Glomerular visceral epithelial cell (primary cell): ENCODE results near the gene DCX.
A peak's percentile ranks its signal among the peaks of the same experiment; 100 is the strongest.
"Not testable (repeated sequence)": the region's sequence is repeated elsewhere in the genome, so short reads cannot be mapped to it uniquely, and the experiment has no call there.

Experiments
- DNase-seq: peaks from one replicate; pipeline ENCODE4 v3.0.0-alpha.2; 2016; ENCODE audit errors: extremely low spot score

DCX gene

DNA sequence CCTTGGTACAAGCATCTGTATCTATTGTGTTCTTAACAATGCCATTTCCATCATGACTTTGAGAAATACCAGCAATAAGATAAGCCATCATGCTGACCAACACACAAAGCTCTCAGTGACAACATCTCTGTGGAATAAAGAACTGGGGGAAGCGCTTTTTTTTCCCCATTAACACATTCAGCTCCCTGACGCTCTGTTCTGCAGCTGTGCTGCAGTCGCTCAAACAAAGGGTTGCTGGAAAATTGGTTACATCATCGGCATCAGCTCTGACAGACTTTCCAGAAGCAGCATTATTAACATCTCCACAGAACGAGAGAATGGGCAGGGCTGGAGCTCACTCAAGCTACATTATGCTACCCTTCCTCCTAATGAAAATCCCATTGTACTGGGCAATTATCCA is 39.9 kb downstream of the DCX start:
- no peak for DNase-seq

DNA sequence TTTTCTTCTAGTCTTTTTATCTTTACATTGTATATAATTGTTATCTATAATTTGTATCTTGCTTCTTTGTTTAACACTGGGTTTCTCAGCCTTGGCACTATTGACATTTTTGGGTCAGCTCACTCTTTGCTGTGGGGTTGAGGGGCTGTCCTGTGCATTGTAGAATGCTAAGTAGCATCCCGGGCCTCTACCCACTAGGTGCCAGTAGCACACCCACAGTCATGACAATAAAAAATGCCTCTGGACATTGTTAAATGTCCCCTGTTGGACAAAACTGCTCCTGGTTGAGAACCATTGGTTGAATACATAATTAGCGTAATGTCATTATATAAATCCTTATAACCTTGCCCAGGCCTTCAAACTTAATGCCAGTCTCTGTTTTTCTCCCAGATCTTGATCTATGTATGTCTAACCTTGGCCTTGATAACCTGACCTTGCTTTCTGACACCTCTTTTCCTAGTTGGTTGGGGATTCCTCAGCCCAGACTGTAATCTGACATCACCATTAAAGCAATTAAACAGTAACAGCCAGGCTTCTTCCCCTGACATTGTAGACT is 46.1 kb downstream of the DCX start:
- DNase-seq, result no peak

DNA sequence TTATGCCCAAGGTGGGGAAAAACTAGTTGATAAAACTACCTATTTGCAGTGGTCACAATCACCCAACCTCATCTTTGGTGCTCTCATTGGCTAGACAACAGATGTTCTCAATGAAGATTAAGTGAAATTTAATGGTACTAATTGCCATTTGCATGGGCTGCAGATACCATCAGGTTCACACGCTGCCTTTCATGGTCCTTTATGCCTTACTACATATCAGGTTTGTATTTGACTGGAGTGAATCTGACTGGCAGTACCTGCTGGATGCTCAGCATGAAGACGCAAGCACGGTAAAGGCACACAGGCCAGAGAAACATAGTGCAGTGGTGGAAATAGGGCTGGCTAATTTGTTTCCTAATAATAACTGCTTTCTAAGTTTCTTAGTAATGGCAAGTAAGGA is 48.3 kb downstream of the DCX start:
- DNase-seq, result no peak

DNA sequence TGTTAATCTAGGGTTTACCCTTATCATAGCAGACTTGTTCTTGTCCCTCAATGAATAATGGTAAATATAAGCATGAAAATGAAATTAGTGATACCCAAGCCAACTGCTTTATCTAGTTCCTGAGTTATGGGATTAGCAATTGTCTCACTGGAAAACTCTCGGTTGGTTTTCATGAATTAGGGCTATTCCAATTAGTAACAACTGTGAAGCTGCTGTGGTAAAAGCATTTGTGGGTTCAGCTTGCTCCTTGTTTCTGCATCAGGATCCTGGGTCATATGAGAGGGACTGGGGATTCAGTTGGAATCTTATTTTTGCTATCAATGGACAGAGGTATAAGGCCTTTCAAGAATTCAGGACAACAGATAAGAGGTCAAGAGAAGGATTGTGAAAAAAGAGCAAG is 50.2 kb downstream of the DCX start:
- DNase-seq, result no peak

DNA sequence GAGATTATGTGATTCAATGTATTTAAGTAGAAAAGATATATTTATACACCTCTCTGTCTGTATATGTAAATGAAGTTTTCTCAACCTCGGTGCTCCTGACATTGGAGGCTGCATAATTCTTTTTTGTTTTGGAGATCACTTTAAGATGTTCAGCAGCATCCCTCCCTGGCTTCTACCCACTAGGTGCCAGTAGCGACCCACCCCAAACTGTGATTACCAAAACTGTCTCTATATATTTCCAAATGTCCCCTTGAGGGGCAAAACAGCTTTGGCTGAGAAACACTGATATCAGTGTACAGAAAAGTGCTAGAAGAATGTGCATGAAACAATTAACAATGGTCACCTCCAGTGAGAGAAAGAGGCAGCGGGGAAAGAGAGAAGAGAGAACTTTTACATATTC is 51.2 kb downstream of the DCX start:
- no peak for DNase-seq

DNA sequence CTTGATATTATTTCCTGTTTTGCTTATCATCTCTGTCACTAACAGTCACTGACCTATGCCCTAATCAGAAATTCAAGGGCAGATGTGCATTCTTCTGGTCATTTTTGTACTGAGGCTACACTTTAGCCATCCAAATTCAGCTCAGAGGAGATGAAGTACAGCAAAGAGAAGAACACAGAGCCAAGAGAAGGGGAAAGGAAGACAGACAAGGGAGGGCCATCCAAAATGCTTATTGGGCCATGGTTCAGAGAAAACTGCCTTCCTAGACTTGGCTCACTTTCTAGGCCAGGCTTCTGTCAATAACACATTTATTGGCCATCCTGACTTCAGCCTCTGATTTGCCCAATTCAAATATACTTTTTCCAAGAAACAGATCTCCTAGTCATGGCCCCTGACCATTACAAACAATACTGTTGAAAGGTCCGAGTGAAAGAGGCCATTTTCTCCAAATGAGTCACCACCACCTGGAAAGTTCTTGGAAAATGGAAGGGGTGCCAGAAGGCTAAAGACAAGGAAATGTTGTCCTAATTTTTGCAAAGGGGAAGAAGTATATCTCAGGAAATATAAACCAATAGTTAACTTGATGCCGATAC is 56.4 kb downstream of the DCX start:
- no peak for DNase-seq

DNA sequence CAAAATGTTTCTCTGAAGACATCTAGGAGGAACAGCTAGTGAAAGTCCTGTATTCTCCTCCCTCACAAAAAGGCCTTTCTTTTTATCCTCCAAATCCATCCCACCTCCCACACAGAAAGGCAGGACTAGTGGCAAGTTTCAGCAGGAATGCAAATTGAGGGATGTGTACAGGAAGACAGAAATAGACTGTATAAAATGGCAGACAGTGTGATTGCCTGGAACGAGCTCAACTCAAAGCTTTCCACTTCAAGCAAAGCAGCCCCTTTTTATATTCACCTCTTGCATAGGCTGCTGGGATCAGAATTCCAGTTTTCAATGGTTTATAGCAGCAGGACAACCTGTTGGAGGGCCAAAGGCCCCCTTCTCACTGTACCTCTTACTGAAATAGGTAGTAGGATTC is 57.5 kb downstream of the DCX start:
- DNase-seq, result no peak

DNA sequence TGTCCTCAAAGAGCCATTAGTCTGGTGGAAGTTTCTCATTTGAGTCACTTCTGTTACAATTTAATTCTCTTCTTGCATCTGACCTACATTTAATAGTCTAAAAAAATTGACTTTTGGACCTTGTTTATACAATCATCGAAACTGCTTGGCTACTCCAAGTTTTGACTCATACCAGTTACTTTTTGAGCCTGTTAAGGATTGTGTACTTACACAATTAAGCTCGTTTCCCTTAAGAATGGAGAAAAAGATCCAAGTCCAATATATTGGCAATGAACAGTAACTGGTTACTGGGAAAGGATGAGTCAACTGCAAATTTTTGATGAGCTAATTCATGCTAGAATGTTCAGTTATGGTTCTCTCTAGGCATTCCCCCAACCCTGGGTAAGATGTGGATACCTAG is 58.2 kb downstream of the DCX start:
- no peak for DNase-seq

DNA sequence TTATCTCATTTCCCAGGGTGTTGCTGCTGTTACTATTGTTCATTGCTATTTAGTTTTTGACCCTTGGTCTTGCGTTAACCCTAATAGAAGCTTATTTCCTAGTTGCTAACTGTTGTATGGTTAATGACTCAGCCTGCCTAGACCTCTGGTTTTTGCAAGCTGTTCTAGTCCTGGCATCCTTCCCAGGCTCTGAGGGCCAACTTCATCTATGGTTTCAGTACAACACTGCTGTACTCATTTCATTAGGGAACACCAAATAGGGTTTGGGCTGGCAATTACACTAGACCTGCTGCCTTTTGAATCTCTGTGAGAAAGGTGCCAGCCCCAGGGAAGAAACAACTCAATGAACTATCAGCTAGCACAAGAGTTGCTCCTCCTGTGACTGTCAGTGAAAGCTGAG is 59.6 kb downstream of the DCX start:
- DNase-seq, result peak; percentile 13

DNA sequence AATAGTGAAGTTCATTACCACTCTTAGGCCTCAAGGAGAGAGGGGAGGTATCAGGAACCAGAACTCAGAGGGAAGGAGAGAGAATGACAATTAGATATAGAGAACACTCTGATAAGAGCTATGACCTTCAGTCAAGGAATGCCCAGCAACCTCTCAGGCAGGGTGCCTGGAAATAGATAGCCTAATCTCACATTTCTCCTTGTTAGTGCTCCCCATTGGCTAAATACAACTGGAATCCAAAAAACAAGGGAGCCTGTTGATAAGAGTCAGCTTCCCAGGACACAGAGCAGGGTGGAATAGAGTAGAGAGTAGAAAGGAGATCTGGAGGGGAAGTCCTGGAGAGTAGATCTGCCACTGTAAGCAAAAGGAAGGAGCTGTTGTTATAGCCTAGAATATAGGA is 62.1 kb downstream of the DCX start:
- DNase-seq, result no peak

DNA sequence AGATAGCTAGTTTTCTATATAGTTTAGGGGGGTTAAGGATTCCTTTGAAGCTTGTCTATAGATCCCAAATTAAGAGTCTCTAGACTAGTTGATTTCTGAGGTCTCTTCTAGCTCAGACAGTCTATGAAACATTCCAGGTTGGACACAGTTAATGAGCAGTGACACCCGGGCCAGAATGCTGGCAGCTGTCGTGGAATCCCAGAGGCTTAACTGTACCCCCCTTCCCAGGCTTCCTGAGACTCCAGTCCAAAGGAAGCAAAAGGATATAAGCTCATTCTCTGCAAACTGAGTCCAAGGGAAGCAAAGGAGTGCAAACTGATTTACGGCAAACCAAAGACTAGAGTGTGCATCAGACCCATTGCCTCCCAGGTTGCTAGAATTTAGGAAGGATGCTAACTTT is 62.9 kb downstream of the DCX start:
- no peak for DNase-seq

DNA sequence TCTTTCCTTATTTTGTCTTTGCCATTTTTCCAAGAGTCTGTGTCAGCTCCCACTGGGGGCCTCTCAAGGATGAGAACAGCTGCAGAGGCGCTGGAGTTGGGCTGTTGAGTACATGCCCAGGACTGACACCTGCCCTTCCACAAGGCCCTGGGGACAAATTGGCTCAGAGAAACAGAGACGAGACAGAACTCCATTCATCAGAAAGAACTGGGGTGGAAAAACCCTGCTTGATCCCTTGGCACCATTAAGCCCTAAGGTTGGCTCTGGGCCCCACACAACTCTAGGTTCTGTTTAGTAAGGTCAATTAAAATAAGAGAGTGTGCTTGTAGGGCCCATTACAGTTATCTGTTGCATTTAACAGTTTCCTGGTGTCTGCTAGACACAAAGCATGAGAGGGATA is 63.6 kb downstream of the DCX start:
- DNase-seq, result no peak

DNA sequence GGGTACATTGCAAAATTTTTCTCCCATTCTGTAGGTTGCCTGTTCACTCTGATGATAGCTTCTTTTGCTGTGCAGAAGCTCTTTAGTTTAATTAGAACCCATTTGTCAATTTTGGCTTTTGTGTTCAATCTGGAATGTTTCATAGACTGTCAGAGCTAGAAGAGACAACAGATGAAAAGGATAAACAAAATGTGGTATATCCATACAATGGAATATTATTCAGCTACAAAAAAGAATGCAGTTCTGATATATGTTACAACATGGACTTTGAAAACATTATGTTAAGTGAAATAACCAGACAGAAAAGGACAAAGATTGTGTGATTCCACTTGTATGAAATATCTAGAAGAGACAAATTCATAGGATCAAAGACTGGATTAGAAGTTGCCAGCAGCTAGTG is 65.8 kb downstream of the DCX start:
- DNase-seq, result not testable (repeated sequence)

DNA sequence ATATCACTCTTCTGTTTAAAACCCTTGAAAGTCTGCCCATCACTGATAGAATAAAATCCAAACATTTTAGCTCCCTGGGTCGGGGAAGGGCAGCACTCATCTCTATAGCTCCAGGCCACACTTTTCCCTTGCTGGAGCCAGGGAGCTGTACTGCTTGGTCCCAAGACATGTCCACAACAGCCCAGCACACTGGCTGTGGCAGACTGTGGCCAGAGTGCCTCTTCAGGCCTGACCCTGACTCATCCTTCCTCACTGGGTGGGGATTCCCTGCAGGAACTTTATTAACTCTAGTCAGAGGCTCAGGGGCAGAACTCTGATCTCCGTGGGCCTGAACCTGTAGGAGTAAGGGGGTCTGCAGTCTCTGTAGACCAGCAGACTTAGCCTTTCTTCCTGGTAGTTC is 71.9 kb downstream of the DCX start:
- no peak for DNase-seq

DNA sequence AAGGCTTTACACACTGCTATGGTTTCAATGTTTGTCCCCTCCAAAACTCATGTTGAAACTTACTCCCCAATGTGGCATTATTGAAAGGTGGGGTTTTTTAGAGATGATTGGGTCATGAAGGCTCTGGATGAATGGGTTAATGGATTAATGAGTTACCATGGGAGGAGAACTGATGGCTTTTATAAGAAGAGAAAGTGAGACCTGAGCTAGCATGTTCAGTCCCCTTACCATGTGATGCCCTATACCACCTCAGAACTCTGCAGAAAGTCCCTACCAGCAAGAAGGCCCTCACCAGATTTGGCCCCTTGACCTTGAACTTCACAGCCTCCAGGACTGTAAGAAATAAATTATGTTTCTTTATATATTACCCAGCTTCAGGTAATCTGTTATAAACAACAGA is 72.8 kb downstream of the DCX start:
- DNase-seq, result no peak

DNA sequence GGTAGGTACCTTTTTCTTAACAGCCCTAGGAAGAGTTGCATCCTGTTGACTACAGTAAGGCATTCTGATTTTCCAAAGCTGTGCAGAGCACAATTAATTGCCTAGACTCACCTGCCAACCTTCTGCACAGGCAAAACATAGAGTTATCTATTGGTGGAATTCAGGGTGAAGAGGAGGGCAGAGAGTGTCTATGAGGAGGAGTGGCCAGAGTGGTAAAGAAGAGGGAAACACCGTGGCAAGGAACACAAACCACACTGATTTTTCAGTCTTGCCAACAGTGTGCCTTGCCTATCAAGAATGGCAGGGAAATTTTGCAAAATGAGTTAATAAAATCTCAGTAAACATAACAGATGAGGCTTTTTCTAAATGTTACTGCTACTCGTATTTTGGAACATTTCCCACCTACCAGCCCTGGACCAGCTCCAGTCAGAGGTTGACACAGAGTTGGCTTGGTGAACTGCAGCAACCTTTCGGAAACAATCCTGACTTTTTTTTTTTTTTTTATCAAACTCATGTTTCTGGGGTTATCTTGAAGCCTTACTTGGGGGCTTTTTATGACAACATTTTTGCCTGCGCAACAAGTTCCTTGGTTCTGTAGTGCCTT is 73.8 kb downstream of the DCX start:
- no peak for DNase-seq

DNA sequence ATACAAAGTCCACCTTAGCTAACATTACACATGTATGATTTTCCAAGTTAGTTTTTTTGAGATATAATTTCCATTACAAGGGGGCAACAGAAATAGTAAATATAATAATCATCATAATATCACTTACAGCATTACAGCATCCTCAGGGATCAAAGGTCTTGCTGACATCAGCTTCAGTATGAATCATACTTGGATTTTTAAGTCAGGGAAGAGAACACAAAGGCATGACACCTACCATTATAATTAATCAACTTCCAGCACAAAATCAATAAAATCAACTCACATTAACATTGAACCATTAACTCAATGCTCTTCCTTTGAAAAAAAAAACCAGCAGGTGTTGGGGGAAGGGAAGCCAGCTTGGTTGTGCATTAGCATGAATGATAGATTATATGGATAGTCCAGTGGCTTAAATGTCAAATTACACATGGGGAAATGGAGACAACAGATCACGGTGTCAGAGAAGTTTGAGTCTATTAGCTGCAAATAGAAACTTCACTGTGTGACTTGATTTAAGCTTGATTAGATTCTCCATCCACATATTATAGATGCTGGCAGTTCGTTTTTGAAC is 74.8 kb downstream of the DCX start:
- no peak for DNase-seq

DNA sequence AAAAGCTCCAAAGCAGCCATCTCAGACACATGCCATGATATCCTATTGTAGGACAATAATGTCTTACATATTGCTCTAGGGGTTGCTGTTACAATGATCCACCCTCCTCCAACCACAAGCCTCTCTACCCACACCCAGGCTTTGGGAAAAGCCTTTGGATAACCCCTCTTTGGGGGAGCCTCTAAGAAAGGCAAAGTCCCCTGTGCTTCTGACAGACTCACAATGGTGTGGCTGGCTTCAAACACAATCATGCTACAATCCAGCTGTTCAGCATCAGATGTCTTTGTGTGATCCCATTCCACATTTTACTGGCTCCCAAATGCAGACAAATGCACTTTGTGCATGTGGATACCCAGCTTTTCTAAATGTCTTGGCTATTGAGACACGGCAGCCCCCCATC is 75.9 kb downstream of the DCX start:
- DNase-seq, result no peak

DNA sequence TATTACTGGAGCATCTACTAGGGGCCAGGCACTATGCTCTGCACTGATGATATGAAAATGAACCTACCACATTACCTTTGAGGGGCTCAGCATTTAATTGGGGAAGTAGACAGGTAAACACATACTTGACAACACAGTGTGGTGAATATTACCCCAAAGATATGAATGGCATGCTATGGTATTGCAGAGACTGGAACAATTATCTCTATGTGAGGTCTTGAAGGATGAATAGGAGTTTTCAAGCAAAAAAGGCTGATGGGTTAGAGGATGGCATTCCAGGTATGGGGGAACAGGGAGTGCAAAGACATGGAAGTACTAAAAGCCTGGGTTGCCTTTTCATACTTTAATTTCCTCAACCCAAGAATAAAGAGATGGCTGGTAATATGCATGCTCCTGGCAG is 82.6 kb downstream of the DCX start:
- no peak for DNase-seq

DNA sequence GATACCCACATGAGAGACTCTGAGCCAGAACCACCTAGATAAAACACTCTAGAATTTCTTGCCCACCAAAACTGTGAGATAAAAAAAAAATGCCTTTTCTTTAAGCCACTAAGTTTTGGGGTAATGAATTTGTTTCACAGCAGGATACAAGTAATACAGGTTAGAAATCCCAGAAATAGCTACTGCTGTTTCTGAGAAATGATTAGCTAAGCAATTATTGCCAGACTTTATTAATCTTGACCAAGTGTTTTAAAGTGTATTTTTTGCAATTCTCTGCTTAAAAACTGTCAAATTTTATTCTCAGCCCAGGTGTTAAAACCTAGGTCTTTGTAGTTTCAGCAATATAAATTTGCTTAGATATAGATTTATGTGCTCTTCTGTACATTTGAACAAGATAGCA is 83.1 kb downstream of the DCX start:
- DNase-seq, result no peak

DNA sequence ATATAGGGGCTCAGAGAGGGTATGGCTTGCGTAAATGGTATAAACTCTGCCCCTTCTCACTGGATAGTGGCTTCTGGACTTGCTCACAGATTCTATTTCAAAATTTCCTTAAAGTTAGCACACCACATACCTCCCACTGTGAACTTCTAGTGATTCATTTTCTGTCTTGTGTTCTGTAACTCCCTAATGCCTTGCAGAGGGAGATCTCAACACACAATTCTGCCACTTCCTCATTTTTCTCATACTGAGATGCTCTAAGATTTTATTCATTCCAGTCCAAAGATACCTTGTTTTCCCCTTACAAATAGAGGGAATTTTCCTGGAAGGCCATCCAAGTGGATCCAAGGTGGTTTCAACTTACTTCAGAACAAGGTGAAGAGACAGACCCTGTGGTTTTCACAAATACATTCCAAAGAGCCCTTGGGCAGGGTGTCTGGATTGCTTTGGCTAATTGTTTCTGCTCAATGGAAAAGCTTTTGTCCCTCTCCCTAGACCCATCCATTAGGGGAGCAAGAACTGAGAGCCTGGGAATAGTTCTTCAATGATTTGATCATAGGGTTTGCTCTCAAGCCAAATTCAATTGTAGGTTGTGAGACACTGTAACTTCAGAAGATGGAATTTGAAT is 89.6 kb downstream of the DCX start:
- DNase-seq, result no peak

DNA sequence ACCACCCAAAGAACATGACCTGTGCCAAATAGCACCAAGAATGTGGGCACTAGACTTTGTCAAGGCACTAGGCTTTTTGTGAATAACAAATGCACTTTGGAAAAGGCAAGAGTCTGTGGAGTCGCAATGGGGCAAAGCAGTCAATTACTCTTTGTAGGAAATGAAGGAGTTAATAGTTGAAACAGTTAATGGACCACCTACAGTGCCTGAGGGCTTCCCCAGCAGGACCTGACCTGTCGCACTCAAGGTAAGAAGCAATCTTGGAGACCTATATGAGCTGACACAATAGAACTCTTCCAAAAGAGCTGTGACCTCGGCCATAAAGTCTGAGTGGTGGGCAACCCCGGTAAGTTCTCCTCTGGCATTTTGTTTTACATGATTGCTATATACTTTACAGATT is 92.5 kb downstream of the DCX start:
- no peak for DNase-seq

DNA sequence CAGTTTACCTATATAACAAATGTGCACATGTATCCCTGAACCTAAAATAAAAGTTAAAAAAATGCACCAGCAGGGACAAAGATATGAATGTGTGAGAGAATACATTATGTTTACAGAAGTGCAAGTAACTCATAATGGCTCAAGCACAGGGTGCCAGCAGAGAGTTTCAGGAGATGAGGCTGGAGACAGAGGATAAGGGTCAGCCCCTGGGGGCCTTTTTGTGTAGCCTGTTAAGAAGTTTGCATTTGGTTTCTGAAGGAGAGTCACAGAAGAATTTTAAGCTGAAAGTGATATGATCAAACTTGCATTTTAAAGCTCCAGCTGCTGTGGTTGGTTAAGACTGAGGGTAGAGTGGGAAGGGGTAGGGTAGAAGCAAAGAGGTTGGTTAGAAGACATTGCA is 93.1 kb downstream of the DCX start:
- DNase-seq, result no peak
